ENCODE results near the gene MYLK2. TPM values are rescaled to one million over a fixed set of nuclear protein-coding genes. Genes with fewer than 3 reads are reported as not detected.

Gene MYLK2
- total RNA-seq, 1 donor = under 0.01 TPM

DNA sequence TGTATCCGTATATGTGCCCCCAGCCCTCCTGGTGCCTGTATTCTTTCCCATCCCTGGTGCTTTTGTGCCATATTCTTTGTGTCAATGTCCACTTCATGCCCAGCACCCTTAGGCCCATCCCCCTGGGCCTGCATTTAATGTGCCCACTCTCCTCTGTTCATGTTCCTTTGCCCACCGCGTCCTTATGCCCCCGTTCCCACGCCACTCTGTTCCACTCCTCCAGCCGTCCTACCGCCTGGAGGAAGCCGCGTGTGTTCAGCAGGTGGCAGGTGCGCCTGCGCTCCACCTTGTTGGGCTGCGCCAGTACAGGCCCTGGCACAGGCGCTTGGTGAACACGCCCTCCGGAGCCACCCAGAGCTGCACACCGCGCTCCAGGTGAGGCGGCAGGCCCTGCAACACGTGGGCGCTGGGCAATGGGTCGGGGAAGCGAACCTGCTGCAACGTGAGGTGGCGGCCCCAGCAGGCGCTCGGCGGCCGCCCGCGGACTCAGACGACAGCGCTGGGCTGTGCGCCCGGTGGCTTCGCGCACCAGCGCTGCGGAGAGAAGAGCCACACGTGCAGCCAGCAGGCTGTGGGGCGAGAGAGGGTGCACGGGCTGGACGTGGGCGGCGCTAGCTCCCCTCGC lies 30.3 kb downstream of the MYLK2 start:
- no peak for DNase-seq (ENCODE audit: low read depth in 2 of 3, low spot score in 2 of 3)

DNA sequence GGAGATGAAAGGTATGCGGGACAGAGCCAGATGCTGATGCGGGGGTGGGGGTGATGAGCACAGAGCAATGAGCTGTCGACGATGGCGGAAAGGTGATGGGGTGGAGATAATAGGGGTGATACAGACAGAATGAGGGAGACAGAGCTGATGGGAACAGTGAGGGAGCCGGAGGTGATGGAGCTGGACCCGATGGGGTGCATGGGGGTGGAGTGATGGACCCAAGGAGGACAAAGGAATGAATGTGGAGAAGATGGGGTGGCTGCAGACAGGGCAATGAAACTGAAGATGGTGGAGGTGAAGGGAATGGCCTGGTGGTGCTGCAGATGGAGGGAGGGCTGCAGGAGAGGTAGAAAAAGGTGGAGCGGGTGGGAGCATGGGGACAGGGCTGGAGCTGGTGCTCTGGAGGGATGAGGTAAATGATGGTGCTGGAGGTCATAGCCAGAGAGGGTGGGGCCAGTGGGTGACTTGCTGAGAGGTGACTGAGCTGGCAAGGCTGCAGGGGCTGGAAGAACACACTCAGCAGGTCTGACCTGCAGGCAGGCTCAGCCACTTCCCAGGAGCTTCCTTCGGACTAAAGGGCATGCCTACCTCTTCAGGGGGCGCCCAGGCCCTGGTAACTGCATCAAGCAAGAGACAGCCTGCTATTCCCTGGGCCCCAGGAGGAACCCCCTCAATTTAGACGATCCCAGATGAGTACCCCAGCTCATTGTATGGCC lies 32.2 kb downstream of the MYLK2 start:
- no peak for DNase-seq (ENCODE audit: low read depth in 2 of 3, low spot score in 2 of 3)

DNA sequence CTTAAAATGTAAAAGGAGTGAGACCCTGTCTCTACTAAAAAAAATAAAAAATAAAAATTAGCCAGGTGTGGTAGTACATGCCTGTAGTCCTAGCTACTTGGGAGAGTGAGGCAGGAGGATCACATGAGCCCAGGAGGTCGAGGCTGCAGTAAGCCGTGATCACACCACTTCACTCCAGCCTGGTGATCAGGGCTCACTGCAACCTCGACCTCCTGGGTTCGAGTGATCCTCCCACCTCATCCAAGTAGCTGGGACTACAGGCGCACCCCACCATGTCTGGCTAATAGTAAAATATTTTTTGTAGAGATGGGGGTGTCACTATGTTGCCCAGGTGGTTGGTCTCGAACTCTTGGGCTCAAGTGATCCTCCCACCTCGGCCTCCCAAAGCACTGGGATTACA lies 34.3 kb downstream of the MYLK2 start:
- no peak for DNase-seq (ENCODE audit: low read depth in 2 of 3, low spot score in 2 of 3)

DNA sequence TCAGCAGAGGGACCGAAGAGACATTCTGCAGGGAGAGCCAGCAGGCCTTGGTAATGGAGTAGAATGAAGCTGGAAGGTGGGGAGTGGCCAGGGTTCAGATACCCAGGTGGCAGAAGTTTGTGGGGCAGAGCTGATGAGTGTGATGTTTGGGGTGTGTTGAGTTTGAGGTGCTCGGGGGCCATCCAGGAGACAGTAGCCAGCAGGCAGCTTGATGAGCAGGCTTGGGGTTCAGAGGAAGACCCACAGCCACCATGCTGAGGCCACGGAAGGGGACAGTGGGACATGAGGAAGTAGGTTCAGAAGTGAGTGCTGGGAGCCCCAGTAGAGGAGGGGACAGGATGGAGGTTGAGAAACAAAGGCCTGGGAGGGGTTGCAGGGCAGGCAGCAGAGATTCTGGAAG lies 37.4 kb downstream of the MYLK2 start:
- DNase-seq (ENCODE audit: low read depth in 2 of 3, low spot score in 2 of 3) = no peak

DNA sequence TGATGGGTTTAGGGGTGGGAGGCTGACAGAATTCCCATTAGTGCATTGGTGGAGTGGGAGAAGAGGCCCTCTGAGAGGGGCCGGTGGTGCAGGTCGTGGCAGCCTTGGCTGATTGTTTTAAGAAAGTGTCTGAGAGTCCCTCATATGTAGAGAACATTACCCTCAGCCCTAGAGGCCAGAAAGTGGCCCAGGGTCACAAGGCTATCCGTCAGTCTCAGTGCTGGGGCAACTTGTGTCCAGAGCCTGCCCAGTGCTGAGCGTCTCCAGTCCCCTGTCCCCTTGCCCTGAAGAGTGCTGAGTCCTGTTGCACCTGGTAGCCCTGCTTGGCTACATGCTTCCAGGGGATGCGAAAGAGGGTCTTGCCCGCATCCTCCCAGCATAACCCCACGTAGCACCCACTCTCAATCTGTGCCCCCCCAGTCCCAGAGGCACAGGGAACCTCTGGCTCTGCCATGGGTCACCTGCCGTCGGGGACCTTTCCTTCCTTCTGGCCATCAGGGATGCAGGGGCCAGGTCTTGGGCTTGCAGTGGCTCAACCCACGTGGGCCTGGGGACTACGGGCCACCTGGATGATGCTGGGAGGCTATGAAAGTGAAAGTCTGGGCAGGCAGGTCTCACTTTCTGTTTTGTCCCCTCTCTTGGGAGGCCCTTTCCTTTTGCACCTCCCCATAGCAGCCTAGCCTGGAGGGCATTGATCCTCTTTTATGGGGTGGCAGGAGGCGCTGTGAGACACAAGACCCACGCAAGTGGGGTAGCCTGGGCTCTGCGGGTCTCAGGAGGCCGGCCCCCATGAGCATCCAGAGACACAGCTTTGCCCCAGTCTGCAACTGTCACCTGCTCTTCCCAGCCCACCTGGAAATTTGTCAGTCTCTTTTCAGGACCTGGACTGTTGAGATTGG lies 39.0 kb downstream of the MYLK2 start:
- DNase-seq (ENCODE audit: low read depth in 2 of 3, low spot score in 2 of 3) = peak in 1 of 3 donors; percentile 60

DNA sequence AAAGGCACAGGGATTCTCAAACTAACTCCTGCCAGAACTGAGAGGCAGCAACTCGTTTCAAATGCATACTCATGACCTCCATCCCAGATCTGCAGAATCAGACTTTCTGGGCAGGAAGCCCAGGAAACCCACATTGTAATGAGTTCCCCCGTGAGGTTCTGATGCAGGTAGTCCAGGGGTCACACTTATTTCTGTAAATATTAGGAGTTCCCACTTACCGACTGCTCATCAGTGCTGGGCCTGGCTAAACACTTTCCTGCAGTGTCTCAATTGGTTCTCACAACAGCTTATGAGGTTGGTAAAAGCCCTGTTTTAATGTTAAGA lies 39.6 kb downstream of the MYLK2 start:
- no peak for DNase-seq (ENCODE audit: low read depth in 2 of 3, low spot score in 2 of 3)

DNA sequence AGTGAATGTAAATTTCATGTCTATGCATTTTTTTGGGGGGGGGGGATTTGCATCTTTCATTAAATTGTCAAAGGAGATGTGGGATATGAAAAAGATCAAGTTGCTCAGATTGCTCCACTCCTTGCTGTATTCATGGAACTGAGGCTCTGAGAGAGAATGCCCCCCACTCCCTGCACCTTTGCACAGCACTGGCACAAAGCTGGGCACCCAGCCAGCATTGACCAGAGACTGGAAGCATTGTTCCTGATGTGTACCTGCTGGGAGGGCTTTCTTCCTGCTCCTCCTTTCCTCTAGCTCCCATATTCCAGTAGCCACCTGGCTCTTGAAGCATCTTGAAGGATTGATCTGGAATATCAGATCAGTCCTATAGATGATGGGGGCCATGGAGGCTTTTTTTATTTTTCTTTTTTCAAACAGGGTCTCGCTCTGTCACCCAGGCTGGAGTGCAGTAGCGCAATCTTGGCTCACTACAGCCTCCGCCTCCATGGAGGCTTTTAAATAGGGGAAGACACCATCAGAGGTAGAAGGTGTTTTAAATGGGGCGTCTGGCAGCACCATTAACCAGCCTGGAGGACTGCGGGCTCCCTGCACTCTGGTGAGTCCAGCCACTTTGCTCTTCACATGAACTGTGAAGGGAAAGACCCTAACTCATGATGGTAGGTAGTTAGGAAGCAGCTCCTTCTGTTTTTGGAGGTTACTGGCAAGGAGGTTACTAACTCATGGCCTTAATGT lies 40.3 kb downstream of the MYLK2 start:
- DNase-seq (ENCODE audit: low read depth in 2 of 3, low spot score in 2 of 3) = no peak

DNA sequence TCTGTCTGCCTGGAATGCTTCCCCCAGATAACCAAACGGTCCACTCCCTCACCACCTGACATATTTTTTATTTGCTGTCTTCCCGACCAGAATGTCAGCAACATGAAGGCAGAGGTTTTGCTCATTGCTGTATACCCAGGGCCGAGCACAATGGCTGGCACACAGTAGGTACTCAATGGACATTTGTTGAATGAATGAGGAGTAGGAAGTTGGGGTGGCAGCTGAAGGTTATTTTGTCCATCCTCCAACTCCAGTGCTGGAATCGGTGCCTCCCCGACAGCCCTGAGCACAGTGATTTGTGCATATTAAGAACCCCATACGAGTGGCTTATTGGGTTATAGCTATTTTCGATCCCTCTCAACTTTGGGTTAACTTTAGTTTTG lies 40.8 kb downstream of the MYLK2 start:
- DNase-seq (ENCODE audit: low read depth in 2 of 3, low spot score in 2 of 3) = no peak

DNA sequence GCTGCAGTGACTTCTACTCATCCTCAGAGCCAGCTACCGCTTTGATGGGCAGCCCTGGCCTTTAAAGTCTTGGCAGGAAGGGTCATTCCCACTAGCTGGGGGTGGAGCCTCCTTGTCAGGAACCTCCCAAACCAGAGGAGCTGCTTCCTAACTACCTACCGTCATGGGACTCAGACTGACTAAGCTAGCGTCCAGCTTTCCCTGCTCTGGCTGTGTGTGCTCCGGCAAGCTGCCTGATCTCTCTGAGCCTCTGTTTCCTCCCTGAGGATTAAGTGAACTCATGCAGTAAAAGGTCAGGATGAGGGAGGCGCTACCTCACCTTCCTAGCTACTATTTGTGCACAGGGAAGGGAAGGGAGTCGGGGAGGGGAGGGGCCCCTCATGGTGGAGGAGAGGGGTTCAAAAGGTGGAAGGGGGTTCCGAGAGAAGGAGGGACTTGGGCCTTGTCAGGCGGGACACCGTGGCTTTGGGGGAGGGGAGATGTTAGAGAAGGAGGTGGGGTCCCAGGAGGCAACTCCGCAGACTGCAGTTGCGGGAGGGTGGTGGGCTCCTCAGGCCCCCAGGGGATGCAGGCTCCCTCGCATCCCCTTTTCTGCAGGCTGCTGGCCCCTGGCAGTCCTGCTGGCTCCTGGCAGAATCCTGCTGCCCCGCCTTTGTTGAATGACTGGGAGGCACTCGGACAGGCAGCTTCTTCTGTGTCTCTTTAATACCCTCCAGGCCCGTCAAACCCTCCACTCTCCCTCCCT lies 41.4 kb downstream of the MYLK2 start:
- no peak for DNase-seq (ENCODE audit: low read depth in 2 of 3, low spot score in 2 of 3)

DNA sequence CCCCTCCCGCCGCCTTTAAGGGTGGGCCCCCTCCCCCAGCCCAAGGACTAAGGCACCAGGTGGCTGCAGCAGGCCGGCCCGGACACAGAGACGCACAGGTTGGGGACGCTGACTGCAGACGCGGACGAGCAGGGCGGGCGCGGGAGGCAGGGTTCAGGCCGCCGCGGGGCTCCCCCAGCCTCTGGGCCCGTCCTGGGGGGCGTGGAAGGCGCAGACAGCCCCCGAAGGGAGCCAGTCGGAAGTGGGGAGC lies 41.9 kb downstream of the MYLK2 start:
- no peak for DNase-seq (ENCODE audit: low read depth in 2 of 3, low spot score in 2 of 3)

DNA sequence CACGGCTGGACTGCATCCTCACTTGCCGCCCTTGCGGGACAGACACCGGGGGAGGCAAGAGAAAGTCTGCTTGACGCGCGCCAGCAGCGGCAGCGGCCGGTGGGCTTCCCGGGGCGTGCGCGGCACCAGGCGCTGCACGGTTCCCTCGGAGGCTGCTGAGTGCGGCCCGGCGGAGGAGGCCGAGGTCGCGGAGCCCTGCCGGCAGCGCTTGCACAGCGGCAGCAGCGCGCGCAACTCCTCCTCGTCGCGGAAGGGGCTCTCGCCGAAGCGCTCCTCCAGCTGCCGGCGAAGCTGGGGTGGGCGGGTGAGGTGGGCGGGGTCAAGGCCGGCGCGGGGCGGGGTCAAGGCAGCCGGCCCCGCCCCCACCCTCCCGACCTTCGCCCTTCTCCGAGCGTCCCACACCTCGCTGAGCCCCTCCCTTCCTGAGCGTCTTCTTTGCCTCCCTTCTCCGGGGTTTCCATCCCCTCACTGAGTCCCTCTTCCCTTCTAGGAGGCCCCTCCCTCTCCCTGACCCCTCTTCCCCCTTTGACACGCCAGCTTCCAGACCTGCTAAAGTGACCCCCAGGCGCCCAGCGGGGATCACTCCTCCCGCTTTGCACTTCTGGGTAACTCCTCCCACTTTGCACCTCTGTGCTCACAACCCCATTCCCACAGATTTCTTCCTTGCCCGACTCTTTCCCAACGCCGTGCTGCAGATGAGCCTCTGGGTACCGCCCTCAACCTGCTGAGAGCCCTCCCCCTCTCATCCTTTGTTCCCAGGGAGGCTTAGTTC lies 42.4 kb downstream of the MYLK2 start:
- DNase-seq (ENCODE audit: low read depth in 2 of 3, low spot score in 2 of 3) = peak in 2 of 3 donors; percentile 78 to 82

DNA sequence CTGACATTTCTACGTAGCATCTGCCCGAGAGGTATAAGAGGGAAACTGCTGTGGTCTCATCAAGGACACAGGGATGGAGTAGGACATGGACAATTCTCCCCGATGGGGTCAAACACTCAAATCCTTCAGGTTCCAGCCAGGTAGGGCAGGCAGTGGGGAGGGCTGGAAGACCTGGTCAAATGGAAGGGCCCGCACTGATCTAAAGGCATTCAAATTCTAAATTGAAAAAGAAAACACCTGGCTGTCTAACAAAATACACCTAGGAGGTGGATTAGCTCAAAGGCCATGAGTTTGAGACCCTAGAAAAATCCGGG lies 43.0 kb downstream of the MYLK2 start:
- no peak for DNase-seq (ENCODE audit: low read depth in 2 of 3, low spot score in 2 of 3)

DNA sequence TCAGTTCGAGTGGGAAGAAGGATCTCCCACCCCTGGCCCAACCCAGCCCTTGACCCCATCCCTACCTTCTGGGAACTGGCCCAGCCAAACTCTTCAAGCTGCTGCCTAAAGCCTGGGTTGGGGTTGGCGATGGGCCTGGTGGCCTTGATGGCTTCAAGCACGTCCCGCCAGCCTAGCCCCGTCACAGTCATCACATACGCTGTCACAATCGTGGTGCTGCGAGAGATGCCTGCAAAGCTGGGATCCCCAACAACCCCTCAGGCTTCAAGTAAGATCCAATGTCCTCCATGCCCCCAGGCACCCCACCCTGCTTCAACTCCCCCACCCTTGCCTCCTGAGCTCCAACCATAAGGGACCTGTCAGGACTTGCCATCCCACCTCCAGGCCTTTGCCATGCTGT lies 43.4 kb downstream of the MYLK2 start:
- no peak for DNase-seq (ENCODE audit: low read depth in 2 of 3, low spot score in 2 of 3)

DNA sequence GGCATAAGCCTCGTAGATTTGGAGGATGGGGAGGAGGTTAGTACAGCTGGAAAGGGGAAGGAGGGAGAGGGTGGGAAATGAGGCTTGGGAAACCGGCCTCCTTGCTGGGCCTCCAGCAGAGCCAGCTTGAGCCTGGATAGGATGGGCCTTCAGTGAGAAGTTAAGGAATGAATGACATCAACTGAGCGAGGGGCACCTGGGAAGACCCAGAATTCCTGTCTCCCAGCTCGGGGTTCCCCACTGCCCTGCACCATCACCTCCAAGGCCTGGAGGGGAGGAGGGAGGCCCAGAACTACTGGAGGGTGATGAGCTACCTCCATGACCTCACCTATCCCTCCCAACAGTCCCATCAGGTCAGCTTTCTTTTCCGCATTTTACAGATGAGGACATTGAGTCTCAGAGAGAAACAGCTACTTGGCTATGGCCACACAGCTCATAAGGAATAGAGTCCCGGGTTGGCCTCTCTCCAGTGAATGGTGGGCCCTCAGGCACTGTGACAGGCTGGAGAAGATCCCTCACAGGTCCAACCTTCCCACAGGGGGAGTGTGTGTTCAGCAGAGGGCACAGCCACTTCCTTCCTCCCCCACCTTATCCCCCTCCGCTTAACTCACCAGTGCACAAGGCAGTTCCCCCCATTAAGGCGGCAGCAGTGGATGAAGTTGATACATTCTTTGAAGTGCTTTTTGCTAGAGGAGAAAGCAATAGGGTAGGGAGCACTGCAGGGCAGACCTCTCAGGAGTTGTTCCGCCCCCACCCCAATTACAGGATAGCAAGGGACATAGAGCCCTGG lies 44.3 kb downstream of the MYLK2 start:
- peak in 1 of 3 donors; percentile 27 for DNase-seq (ENCODE audit: low read depth in 2 of 3, low spot score in 2 of 3)

DNA sequence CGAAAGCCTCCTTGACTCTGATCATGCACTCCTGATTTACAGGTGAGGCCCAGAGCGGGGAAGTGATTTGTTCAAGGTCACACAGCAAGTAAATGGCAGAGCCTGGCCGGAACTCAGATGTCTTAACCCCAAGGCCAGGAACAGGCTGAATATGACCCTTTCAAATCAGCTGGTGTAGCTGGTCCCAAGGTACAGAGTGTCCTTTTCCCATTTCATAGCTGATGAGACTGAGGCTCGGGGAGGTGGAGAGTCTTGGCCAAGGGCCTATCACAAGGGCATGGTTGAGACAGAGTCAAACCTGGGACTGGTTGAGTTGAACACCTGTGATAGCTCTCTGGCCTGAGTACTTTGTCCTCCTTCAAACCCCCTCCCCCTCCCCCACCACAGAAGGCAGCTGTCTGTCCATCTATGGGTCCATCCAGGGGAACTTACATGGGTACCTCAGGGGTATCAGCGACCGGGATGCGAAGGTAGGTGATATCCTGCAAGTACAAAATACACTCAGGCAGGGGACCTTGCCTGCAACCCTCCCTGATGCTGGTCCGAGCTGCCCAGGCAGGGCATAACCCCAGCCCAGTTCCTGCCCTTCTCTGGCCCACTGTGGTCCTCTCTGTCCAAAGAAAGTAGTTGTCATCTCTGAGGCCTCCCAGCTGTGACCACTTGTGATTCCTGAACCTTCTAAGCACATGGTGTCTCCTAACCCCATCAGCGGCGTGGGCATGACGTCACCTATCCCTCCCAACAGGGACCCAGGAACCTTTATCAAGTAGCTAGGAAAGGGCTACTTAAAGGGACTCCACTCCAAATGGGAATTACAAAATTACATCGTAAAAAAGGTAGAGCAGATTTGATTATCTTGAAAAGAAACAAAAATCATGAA lies 45.6 kb downstream of the MYLK2 start:
- no peak for DNase-seq (ENCODE audit: low read depth in 2 of 3, low spot score in 2 of 3)

DNA sequence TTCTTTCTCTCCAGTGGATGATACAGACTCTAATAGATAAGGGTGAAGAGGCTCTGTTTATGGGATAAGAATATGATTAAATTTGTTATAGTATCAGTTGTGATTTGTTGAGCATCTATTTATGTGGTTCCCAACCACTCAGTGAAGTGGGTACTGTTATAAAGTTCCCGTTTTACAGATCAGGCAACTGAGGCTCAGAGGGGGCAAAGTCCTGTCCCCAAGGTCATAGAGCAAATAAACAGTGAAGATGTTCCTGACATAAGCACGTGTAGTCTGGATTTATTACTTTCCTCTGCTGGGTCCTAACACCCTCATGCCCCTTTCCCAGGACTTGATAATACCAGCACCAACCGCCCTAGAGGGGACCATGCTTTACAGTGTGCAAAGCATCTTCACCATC lies 47.1 kb downstream of the MYLK2 start:
- DNase-seq (ENCODE audit: low read depth in 2 of 3, low spot score in 2 of 3) = no peak

DNA sequence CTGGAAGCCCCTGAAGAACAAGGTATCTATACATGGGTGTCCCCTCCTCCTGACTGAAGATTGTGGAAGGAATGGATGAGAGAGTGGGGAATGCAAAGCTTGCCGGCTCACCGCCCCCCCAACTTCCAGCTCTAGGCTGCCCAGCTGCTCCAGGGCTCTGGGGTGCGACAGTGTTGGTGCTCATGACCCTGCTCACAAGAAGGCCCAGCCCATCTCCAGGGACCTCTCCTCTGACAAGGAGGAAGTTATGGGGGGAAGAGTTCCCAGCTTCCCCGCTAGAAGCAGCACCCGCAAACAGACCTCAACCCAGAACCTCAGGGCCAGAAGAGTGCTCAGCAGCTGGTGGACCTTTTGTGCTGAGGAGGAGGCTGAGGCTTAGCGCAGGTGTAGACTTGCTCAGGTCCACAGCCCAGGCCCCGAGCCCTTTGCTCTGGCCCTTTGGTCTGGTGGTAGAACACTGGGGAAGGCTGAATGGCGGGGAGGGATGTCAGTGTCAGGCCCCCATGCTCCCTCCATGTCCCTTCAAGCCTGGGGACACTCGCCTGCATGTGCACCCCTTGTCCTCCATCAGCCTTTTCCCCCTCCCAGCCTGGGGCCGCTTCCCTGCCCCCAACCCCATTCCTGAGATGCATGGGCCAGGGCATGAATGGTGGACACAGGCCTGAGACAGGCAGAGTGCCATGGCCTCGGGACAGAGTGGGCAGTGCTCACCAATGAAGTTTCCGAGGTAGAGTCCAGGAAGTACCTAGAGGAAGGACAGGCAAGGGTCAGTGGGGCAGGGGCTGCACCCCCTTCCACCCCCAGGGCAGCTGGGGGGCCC lies 49.9 kb downstream of the MYLK2 start:
- DNase-seq (ENCODE audit: low read depth in 2 of 3, low spot score in 2 of 3) = no peak

DNA sequence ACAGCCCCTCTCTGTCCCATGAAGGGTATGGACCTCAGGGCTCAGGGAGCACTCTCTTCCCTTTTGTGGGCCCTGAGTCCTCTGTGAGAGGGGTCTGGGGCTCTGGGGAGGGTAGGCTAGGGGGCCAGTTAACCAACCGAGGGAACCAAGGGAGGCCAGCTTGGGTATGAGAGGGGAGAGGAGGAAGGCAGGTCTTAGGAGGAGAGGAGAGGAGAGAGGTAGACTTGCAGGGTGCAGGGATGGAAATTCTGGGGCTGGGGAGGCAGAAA lies 50.5 kb downstream of the MYLK2 start:
- no peak for DNase-seq (ENCODE audit: low read depth in 2 of 3, low spot score in 2 of 3)

Measured in hematopoietic multipotent progenitor cell (in vitro differentiated cells).